Liver (tissue), 9 donors: ENCODE results near the gene CEP128. TPM values are rescaled to one million over a fixed set of nuclear protein-coding genes. Genes with fewer than 3 reads are reported as not detected.

Source experiments
- DNase-seq: peaks from one replicate; pipeline ENCODE4 v3.0.0-alpha.2; 2017; ENCODE audit warnings: low spot score
- H3K27ac ChIP-seq, 2 donors: one replicate each; pipeline ENCODE4 v1.7.0; 2013; ENCODE audit warnings: inconsistent platforms in 2 of 2, low read length in 2 of 2, control low read depth in 1 of 2, low read depth in 1 of 2, mild to moderate bottlenecking in 1 of 2
- H3K27me3 ChIP-seq, 4 donors: one replicate each; pipeline versions ENCODE4 v1.6.1 to v1.7.0; 2013; ENCODE audit warnings: low read length in 3 of 4, inconsistent platforms in 1 of 4, mild to moderate bottlenecking in 1 of 4, moderate library complexity in 1 of 4; ENCODE audit not compliant: control insufficient read depth in 4 of 4, insufficient read depth in 4 of 4
- H3K36me3 ChIP-seq, 4 donors: one replicate each; pipeline versions ENCODE4 v1.6.1 to v1.7.0; 2013; ENCODE audit warnings: low read length in 3 of 4, mild to moderate bottlenecking in 3 of 4, low read depth in 1 of 4, moderate library complexity in 1 of 4; ENCODE audit not compliant: control insufficient read depth in 4 of 4, insufficient read depth in 3 of 4
- H3K4me1 ChIP-seq, 4 donors: one replicate each; pipeline versions ENCODE4 v1.6.1 to v1.7.0; 2013; ENCODE audit warnings: low read length in 3 of 4, mild to moderate bottlenecking in 3 of 4, moderate library complexity in 1 of 4; ENCODE audit not compliant: control insufficient read depth in 4 of 4, insufficient read depth in 4 of 4
- H3K4me3 ChIP-seq, 3 donors: one replicate each; pipeline versions ENCODE4 v1.6.1 to v1.7.0; 2013; ENCODE audit warnings: low read length in 3 of 3, control low read depth in 1 of 3, low read depth in 1 of 3, mild to moderate bottlenecking in 1 of 3
- H3K9ac ChIP-seq, 2 donors: one replicate each; pipeline ENCODE4 v1.7.0; 2013; ENCODE audit warnings: low read length in 2 of 2, mild to moderate bottlenecking in 2 of 2, moderate library complexity in 2 of 2, control low read depth in 1 of 2, low read depth in 1 of 2
- H3K9me3 ChIP-seq, 4 donors: one replicate each; pipeline versions ENCODE4 v1.6.1 to v1.7.0; 2013; ENCODE audit warnings: low read length in 3 of 4; ENCODE audit not compliant: control insufficient read depth in 4 of 4
- EGR1 ChIP-seq, 2 donors: IDR thresholded peaks; 2 replicates each; pipeline ENCODE4 v1.6.1; 2016 to 2018; ENCODE audit warnings: antibody characterized with exemption in 2 of 2, low read depth in 2 of 2
- GABPA ChIP-seq, 2 donors: IDR thresholded peaks in 1 of 2; conservative IDR thresholded peaks in 1 of 2; 2 replicates each; pipeline ENCODE4 v1.6.1; 2016; ENCODE audit warnings: antibody characterized with exemption in 2 of 2, mild to moderate bottlenecking in 1 of 2, moderate library complexity in 1 of 2
- HNF4A ChIP-seq, 2 donors: conservative IDR thresholded peaks; 2 replicates each; pipeline ENCODE4 v1.6.1; 2016; ENCODE audit warnings: antibody characterized with exemption in 2 of 2, mild to moderate bottlenecking in 2 of 2
- NR2F2 ChIP-seq: IDR thresholded peaks from 2 replicates; pipeline ENCODE4 v1.6.1; 2016; ENCODE audit warnings: antibody characterized with exemption
- RAD21 ChIP-seq, 2 donors: IDR thresholded peaks; 2 replicates each; pipeline ENCODE4 v1.6.1; 2016; ENCODE audit warnings: antibody characterized with exemption in 2 of 2, mild to moderate bottlenecking in 2 of 2
- TAF1 ChIP-seq: conservative IDR thresholded peaks from 2 replicates; pipeline ENCODE4 v1.6.1; 2016; ENCODE audit warnings: antibody characterized with exemption, mild to moderate bottlenecking
- YY1 ChIP-seq: IDR thresholded peaks from 2 replicates; pipeline ENCODE4 v1.6.1; 2016; ENCODE audit warnings: antibody characterized with exemption, mild to moderate bottlenecking
- WGBS: extraction: QIAGEN DNeasy Blood & Tissue Kit; methylation state at CpG from one replicate; pipeline ENCODE4 v1.1.7; 2013; 5-methylcytosine and 5-hydroxymethylcytosine counted together
- polyA plus RNA-seq, 2 donors: library from polyadenylated mRNA; stranded (reverse) in 1 of 2; unstranded in 1 of 2; fragments of 200-250 nt in 1 of 2; fragments of >200 nt in 1 of 2; fragmentation: Nextera tagmentation in 1 of 2; extraction: Ambion mirVana in 1 of 2; gene quantifications; one replicate each; pipeline versions ENCODE4 v1.2.1 to v1.2.3, GENCODE V29; 2013 to 2015
- total RNA-seq, 2 donors: library from RNA; depleted of rRNA; stranded (reverse); fragments of >200 nt; gene quantifications; one replicate each; pipeline ENCODE4 v1.2.3, GENCODE V29; 2014
- TF ChIP-seq, protein P1 (sequence below): IDR thresholded peaks from 2 replicates; pipeline ENCODE4 v1.6.1; 2016; ENCODE audit warnings: antibody characterized with exemption
- TF ChIP-seq, protein P2 (sequence below): IDR thresholded peaks from 2 replicates; pipeline ENCODE4 v1.6.1; 2016; ENCODE audit warnings: antibody characterized with exemption
- TF ChIP-seq, protein P3 (sequence below): fragments of 150-350 bp; IDR thresholded peaks from 2 replicates; pipeline ENCODE4 v1.5.1; 2017; ENCODE audit warnings: improper control_type of control experiment, low read depth, low read length; ENCODE audit not compliant: missing input control
- TF ChIP-seq, protein P4 (sequence below): IDR thresholded peaks from 2 replicates; pipeline ENCODE4 v1.6.1; 2016; ENCODE audit warnings: antibody characterized with exemption, mild to moderate bottlenecking
- donor health status: healthy.
- donor health status: healthy.
- donor health status: healthy.
- donor health status: healthy.
- donor health status: healthy.

Gene CEP128
- total and polyA plus RNA-seq, 4 donors, result 0.27 to 3.8 (median 1.4) TPM

DNA sequence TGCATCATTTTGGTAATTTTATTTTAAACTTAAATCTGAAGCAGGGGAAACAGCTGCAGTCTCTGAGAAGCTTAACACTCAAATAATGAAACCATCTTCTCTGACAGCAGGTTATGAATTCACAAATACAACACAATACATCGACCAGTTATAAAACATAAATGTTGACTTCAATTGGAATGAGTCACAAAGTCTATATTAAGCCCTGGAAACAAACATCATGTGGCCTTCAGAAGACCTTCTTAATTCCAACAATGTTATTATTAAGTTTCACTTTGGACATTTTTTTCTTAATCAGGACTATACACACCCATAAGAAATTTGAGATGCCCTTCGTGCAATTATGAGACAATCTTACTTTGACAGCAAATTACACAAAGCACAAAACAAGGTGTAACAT is 68.9 kb downstream of the CEP128 start:
- no peak overlapping the region for H3K27ac ChIP-seq
- H3K4me3 ChIP-seq, result no peak overlapping the region
- H3K36me3 ChIP-seq, result no peaks in the 10 kb centered on the region
- no peak for DNase-seq
- TF ChIP-seq NR2F2, result no peak
- TF ChIP-seq, protein P1, sequence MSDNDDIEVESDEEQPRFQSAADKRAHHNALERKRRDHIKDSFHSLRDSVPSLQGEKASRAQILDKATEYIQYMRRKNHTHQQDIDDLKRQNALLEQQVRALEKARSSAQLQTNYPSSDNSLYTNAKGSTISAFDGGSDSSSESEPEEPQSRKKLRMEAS, result no peak
- TF ChIP-seq, protein P2, sequence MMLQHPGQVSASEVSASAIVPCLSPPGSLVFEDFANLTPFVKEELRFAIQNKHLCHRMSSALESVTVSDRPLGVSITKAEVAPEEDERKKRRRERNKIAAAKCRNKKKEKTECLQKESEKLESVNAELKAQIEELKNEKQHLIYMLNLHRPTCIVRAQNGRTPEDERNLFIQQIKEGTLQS, result no peak
- no peak for TF ChIP-seq TAF1
- no peak for TF ChIP-seq RAD21 (IDR thresholded peaks at IDR 0.05)
- 94% methylated on average over 2 of the region's 2 CpGs for WGBS
- no peaks in the 10 kb centered on the region for H3K27me3 ChIP-seq
- no peak overlapping the region for H3K9ac ChIP-seq
- peaks cover 0 to 18% (median 2%) of the 10 kb centered on the region in 4 donors for H3K9me3 ChIP-seq
- H3K4me1 ChIP-seq, result no peaks in the 10 kb centered on the region

DNA sequence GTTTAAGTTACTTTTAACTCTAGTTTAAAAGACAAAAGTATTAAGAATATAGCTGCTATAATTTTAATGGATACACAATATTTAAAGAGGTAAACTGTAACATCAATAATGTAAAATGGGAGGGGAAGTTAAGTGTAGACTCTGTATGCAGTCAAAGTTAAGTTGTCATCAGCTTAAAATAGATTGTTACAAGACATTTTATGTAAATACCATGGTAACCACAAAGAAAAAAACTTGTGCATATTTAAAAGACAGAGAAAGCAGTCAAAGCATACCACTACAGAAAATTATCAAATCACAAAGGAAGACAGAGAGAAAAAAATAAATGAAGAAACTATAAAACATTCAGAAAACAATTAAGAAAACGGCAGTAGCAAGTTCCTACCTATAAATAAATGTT is 73.3 kb downstream of the CEP128 start:
- no peaks in the 10 kb centered on the region for H3K27me3 ChIP-seq
- no peak overlapping the region for H3K4me3 ChIP-seq
- TF ChIP-seq GABPA (IDR thresholded peaks at IDR 0.05 in 1 of 2, conservative IDR thresholded peaks at IDR 0.05 in 1 of 2), result no peak
- TF ChIP-seq, protein P2, result no peak
- TF ChIP-seq, protein P1, result no peak
- TF ChIP-seq, protein P3, sequence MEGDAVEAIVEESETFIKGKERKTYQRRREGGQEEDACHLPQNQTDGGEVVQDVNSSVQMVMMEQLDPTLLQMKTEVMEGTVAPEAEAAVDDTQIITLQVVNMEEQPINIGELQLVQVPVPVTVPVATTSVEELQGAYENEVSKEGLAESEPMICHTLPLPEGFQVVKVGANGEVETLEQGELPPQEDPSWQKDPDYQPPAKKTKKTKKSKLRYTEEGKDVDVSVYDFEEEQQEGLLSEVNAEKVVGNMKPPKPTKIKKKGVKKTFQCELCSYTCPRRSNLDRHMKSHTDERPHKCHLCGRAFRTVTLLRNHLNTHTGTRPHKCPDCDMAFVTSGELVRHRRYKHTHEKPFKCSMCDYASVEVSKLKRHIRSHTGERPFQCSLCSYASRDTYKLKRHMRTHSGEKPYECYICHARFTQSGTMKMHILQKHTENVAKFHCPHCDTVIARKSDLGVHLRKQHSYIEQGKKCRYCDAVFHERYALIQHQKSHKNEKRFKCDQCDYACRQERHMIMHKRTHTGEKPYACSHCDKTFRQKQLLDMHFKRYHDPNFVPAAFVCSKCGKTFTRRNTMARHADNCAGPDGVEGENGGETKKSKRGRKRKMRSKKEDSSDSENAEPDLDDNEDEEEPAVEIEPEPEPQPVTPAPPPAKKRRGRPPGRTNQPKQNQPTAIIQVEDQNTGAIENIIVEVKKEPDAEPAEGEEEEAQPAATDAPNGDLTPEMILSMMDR, result no peak
- peaks cover 1 to 21% (median 2%) of the 10 kb centered on the region in 4 donors for H3K9me3 ChIP-seq
- H3K9ac ChIP-seq, result no peak overlapping the region
- DNase-seq, result no peak
- WGBS, result 89% methylated on average over 1 of the region's 1 CpG
- H3K36me3 ChIP-seq, result no peaks in the 10 kb centered on the region
- no peaks in the 10 kb centered on the region for H3K4me1 ChIP-seq
- no peak overlapping the region for H3K27ac ChIP-seq

DNA sequence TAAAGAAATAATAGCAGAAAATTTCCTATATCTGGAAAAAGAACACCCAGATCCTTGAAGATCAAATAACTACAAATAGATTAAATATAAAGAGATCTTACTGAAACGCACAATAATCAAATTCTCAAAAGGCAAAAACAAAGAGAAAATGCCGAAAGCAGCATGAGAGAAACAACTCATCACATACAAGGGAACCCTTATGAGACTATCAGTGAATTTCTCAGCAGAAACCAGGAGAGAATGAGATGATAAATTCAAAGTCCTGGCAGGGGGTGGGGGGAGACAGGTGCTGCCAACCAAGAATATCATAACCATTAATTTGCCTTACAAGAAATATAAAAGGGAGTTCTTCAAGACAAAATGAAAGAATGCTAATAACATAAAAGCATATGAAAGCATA is 73.7 kb downstream of the CEP128 start:
- no peaks in the 10 kb centered on the region for H3K36me3 ChIP-seq
- H3K27me3 ChIP-seq, result no peaks in the 10 kb centered on the region
- peaks cover 1 to 21% (median 2%) of the 10 kb centered on the region in 4 donors for H3K9me3 ChIP-seq
- 97% methylated on average over 2 of the region's 2 CpGs for WGBS
- no peak overlapping the region for H3K27ac ChIP-seq
- H3K4me3 ChIP-seq, result no peak overlapping the region
- DNase-seq, result no peak
- H3K4me1 ChIP-seq, result no peaks in the 10 kb centered on the region
- H3K9ac ChIP-seq, result no peak overlapping the region
- TF ChIP-seq NR2F2 (no peak), YY1 (no peak), GABPA (IDR thresholded peaks at IDR 0.05 in 1 of 2, conservative IDR thresholded peaks at IDR 0.05 in 1 of 2) (no peak), EGR1 (IDR thresholded peaks at IDR 0.05; ENCODE audit: low read depth in 2 of 2) (no peak), HNF4A (conservative IDR thresholded peaks at IDR 0.05) (no peak)
- TF ChIP-seq, protein P2, result no peak
- TF ChIP-seq, protein P4, sequence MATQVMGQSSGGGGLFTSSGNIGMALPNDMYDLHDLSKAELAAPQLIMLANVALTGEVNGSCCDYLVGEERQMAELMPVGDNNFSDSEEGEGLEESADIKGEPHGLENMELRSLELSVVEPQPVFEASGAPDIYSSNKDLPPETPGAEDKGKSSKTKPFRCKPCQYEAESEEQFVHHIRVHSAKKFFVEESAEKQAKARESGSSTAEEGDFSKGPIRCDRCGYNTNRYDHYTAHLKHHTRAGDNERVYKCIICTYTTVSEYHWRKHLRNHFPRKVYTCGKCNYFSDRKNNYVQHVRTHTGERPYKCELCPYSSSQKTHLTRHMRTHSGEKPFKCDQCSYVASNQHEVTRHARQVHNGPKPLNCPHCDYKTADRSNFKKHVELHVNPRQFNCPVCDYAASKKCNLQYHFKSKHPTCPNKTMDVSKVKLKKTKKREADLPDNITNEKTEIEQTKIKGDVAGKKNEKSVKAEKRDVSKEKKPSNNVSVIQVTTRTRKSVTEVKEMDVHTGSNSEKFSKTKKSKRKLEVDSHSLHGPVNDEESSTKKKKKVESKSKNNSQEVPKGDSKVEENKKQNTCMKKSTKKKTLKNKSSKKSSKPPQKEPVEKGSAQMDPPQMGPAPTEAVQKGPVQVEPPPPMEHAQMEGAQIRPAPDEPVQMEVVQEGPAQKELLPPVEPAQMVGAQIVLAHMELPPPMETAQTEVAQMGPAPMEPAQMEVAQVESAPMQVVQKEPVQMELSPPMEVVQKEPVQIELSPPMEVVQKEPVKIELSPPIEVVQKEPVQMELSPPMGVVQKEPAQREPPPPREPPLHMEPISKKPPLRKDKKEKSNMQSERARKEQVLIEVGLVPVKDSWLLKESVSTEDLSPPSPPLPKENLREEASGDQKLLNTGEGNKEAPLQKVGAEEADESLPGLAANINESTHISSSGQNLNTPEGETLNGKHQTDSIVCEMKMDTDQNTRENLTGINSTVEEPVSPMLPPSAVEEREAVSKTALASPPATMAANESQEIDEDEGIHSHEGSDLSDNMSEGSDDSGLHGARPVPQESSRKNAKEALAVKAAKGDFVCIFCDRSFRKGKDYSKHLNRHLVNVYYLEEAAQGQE, result no peak
